PC-3 (cell line): ENCODE measurements around the gene IL4I1.

Source experiments
- CTCF ChIP-seq: fragments of 300-600 bp; sonication (generic); conservative IDR thresholded peaks from 2 replicates; pipeline ENCODE4 v1.5.1; 2017; ENCODE audit warnings: antibody characterized with exemption, low read depth, mild to moderate bottlenecking, low read length
- EZH2phosphoT487 ChIP-seq: fragments of 300-600 bp; sonication (generic); IDR thresholded peaks from 2 replicates; pipeline ENCODE4 v1.6.1; 2018; ENCODE audit warnings: mild to moderate bottlenecking, antibody characterized with exemption, low read length, borderline replicate concordance

- TF ChIP-seq CTCF (no peak), EZH2phosphoT487 (no peak)
Observed at GRCh38 chr19:49874503-49875157, 22.1 kb downstream of the IL4I1 start.
